CD14-positive monocyte (primary cell): Measurements from ENCODE around the gene SPATA12. TPM values are rescaled to one million over a fixed set of nuclear protein-coding genes. Genes with fewer than 3 reads are reported as not detected.

Experiments used
- DNase-seq, 3 donors: peaks; one replicate each; pipeline ENCODE4 v3.0.0-alpha.2; 2011 to 2022
- H2AFZ ChIP-seq: 2 replicates; pipeline ENCODE4 v1.6.0; 2012; ENCODE audit warnings: mild to moderate bottlenecking, low read depth, low read length, inconsistent platforms; ENCODE audit not compliant: insufficient read depth, poor library complexity, severe bottlenecking
- H3K27ac ChIP-seq, 2 donors: 1 replicate in 1 of 2; 2 replicates in 1 of 2; pipeline ENCODE4 v1.5.1; 2012 to 2013; ENCODE audit warnings: low read length in 2 of 2, control low read depth in 1 of 2, inconsistent platforms in 1 of 2, low read depth in 1 of 2, mild to moderate bottlenecking in 1 of 2
- H3K27me3 ChIP-seq, 2 donors: one replicate each; pipeline versions ENCODE4 v1.6.0 to v1.6.1; 2011 to 2013; ENCODE audit warnings: low read length in 2 of 2; ENCODE audit not compliant: control insufficient read depth in 2 of 2, insufficient read depth in 2 of 2
- H3K36me3 ChIP-seq, 2 donors: replicated peaks in 1 of 2; 1 replicate in 1 of 2; 2 replicates in 1 of 2; pipeline versions ENCODE4 v1.5.1 to v1.6.1; 2012 to 2013; ENCODE audit warnings: low read length in 2 of 2, control low read depth in 1 of 2, inconsistent platforms in 1 of 2, mild to moderate bottlenecking in 1 of 2; ENCODE audit not compliant: insufficient read depth in 2 of 2, control insufficient read depth in 1 of 2
- H3K4me1 ChIP-seq, 2 donors: 1 replicate in 1 of 2; 2 replicates in 1 of 2; pipeline versions ENCODE4 v1.5.1 to v1.6.1; 2012 to 2013; ENCODE audit warnings: low read length in 2 of 2, control low read depth in 1 of 2, inconsistent platforms in 1 of 2, mild to moderate bottlenecking in 1 of 2, moderate library complexity in 1 of 2; ENCODE audit not compliant: insufficient read depth in 2 of 2, control insufficient read depth in 1 of 2
- H3K4me2 ChIP-seq: replicated peaks from 2 replicates; pipeline ENCODE3; 2012; ENCODE audit warnings: low read length, moderate library complexity, mild to moderate bottlenecking; ENCODE audit not compliant: poor library complexity, severe bottlenecking; ENCODE audit errors: extremely low read depth
- H3K4me3 ChIP-seq, 3 experiments: fragments of 200-600 bp in 1 of 3; sonication (generic) in 1 of 3; replicated peaks in 1 of 3; 1 replicate in 2 of 3; 2 replicates in 1 of 3; pipeline ENCODE4 v1.5.1; 2011 to 2013; ENCODE audit warnings: low read length in 3 of 3, mild to moderate bottlenecking in 3 of 3, control low read depth in 2 of 3, low read depth in 2 of 3, inconsistent platforms in 1 of 3, moderate library complexity in 1 of 3
- H3K79me2 ChIP-seq: 2 replicates; pipeline ENCODE4 v1.6.0; 2012; ENCODE audit warnings: mild to moderate bottlenecking, control low read depth, inconsistent platforms, low read length, moderate library complexity; ENCODE audit not compliant: insufficient read depth
- H3K9ac ChIP-seq: 2 replicates; pipeline ENCODE4 v1.6.0; 2017; ENCODE audit warnings: low read length, mild to moderate bottlenecking; ENCODE audit not compliant: insufficient read depth, poor library complexity, severe bottlenecking
- H3K9me3 ChIP-seq, 2 donors: replicated peaks in 1 of 2; 1 replicate in 1 of 2; 2 replicates in 1 of 2; pipeline versions ENCODE4 v1.5.1 to v1.6.1; 2012 to 2013; ENCODE audit warnings: low read length in 2 of 2, control low read depth in 1 of 2; ENCODE audit not compliant: control insufficient read depth in 1 of 2, insufficient read depth in 1 of 2
- H4K20me1 ChIP-seq: 2 replicates; pipeline ENCODE4 v1.6.0; 2012; ENCODE audit warnings: mild to moderate bottlenecking, low read length, control low read depth, moderate library complexity; ENCODE audit not compliant: insufficient read depth
- H3K27ac Mint-ChIP-seq, 7 donors: one replicate each; pipeline ENCODE4 v1.8.0; 2020; ENCODE audit warnings: mild to moderate bottlenecking in 7 of 7, mixed read lengths in 7 of 7, moderate library complexity in 6 of 7, inconsistent platforms in 2 of 7
- H3K27me3 Mint-ChIP-seq, 3 donors: one replicate each; pipeline ENCODE4 v1.8.0; 2021 to 2022; ENCODE audit warnings: low read depth in 3 of 3, mild to moderate bottlenecking in 3 of 3, mixed read lengths in 3 of 3, moderate library complexity in 3 of 3, inconsistent platforms in 1 of 3
- H3K36me3 Mint-ChIP-seq, 2 donors: one replicate each; pipeline ENCODE4 v1.8.0; 2020; ENCODE audit warnings: mixed read lengths in 2 of 2, inconsistent platforms in 1 of 2, mild to moderate bottlenecking in 1 of 2
- H3K4me1 Mint-ChIP-seq: one replicate; pipeline ENCODE4 v1.8.0; 2020; ENCODE audit warnings: mild to moderate bottlenecking, mixed read lengths
- H3K4me3 Mint-ChIP-seq, 2 donors: one replicate each; pipeline ENCODE4 v1.8.0; 2020; ENCODE audit warnings: mild to moderate bottlenecking in 2 of 2, mixed read lengths in 2 of 2, moderate library complexity in 1 of 2
- H3K9me3 Mint-ChIP-seq, 7 donors: one replicate each; pipeline ENCODE4 v1.8.0; 2020 to 2022; ENCODE audit warnings: mixed read lengths in 7 of 7, mild to moderate bottlenecking in 6 of 7, moderate library complexity in 6 of 7, inconsistent platforms in 2 of 7
- WGBS: methylation state at CpG from one replicate; pipeline ENCODE4 v1.1.5; 2013; ENCODE audit warnings: missing lambda C conversion rate; ENCODE audit not compliant: insufficient coverage; 5-methylcytosine and 5-hydroxymethylcytosine counted together
- intact Hi-C, 2 donors: fragments of 100-400 bp; cut with micrococcal nuclease; formaldehyde crosslinking; loops; one replicate each; pipeline versions ENCODE4 v1.15.0 to v1.15.1; 2023
- polyA plus RNA-seq, 3 donors: library from polyadenylated mRNA; depleted of rRNA in 1 of 3; unstranded in 2 of 3; stranded (reverse) in 1 of 3; fragments of 300-500 nt in 2 of 3; fragments of >200 nt in 1 of 3; fragmentation: Illumina TruSeq in 2 of 3; gene quantifications; 1 replicate in 2 of 3; 2 replicates in 1 of 3; pipeline ENCODE4 v1.2.3, GENCODE V29; 2012 to 2021
- TF ChIP-seq, protein P1 (sequence below): fragments of 200-600 bp; IDR thresholded peaks from one replicate; pipeline ENCODE4 v1.8.0; 2022; ENCODE audit warnings: antibody characterized with exemption, mild to moderate bottlenecking

Gene SPATA12
- polyA plus RNA-seq, 3 donors = 0.07 to 0.16 (median 0.10) TPM

DNA sequence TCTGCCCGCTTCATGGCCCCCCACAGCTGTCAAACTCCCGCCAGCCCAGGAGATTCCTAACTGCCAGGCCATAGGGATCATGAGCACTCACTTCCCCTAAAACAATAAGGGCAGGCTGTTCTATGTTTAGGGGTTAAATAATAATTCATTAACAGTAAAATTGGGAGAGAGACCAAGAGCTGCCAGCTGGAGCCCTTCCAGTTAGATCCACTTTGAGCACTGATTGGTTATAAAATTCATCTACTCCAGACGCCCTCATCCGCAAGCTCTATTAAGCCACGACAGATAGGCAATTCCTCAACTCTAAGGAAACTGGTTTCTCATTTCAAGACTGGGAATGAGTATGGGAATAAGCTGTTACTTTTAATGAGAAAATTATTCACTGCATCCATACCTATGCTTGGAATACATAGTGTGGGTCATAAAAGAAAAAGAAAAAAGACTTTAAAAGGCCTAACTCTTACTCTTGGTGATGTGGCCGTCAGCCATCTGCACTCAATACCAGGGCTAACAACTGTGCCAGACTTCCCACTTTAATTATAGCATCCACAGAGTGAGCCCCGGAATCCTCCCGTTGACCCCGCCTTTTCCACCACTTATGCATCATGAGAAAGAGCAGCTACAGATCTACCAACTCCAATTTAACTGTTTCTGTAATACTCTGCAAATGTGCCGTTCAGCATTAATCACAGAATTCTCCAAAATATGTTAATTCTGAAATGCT, 60.1 kb downstream of the SPATA12 start:
- DNase-seq = no peak
- Histone ChIP-seq H3K9ac (no peak overlapping the region), H3K27me3 (no peaks in the 10 kb centered on the region), H2AFZ (no peak overlapping the region), H3K4me3 (no peak overlapping the region), H3K9me3 (no peaks in the 10 kb centered on the region), H3K79me2 (no peaks in the 10 kb centered on the region), H3K4me1 (no peaks in the 10 kb centered on the region), H3K4me2 (no peak overlapping the region), H3K36me3 (no peaks in the 10 kb centered on the region), H4K20me1 (no peaks in the 10 kb centered on the region), H3K27ac (no peak overlapping the region)
- intact Hi-C loops = no loop called here
- TF ChIP-seq, protein P1, sequence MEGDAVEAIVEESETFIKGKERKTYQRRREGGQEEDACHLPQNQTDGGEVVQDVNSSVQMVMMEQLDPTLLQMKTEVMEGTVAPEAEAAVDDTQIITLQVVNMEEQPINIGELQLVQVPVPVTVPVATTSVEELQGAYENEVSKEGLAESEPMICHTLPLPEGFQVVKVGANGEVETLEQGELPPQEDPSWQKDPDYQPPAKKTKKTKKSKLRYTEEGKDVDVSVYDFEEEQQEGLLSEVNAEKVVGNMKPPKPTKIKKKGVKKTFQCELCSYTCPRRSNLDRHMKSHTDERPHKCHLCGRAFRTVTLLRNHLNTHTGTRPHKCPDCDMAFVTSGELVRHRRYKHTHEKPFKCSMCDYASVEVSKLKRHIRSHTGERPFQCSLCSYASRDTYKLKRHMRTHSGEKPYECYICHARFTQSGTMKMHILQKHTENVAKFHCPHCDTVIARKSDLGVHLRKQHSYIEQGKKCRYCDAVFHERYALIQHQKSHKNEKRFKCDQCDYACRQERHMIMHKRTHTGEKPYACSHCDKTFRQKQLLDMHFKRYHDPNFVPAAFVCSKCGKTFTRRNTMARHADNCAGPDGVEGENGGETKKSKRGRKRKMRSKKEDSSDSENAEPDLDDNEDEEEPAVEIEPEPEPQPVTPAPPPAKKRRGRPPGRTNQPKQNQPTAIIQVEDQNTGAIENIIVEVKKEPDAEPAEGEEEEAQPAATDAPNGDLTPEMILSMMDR = no peak
- H3K27ac Mint-ChIP-seq = no peak overlapping the region
- no peaks in the 10 kb centered on the region for H3K36me3 Mint-ChIP-seq
- no peaks in the 10 kb centered on the region for H3K4me1 Mint-ChIP-seq
- WGBS = 100% methylated on average over 4 of the region's 10 CpGs
- no peak overlapping the region for H3K4me3 Mint-ChIP-seq
- H3K9me3 Mint-ChIP-seq = no peaks in the 10 kb centered on the region
- H3K27me3 Mint-ChIP-seq = peaks cover 0 to 3% (median under 1%) of the 10 kb centered on the region in 3 donors

Other genes starting within 250 kb of the SPATA12 start
- gene IL17RD, start 104.7 kb downstream of the SPATA12 start, polyA plus RNA-seq = not detected
- gene HESX1, start 139.3 kb downstream of the SPATA12 start, polyA plus RNA-seq = under 1 TPM; 0.22 to 0.83 (median 0.46) TPM
- 10 to 100 TPM; 13.9 to 42.1 (median 35.5) TPM for gene APPL1, start 167.1 kb downstream of the SPATA12 start, polyA plus RNA-seq
- not detected for gene ASB14, start 232.0 kb downstream of the SPATA12 start, polyA plus RNA-seq